ENCODE results near the gene GPRC6A. TPM values are rescaled to one million over a fixed set of nuclear protein-coding genes. Genes with fewer than 3 reads are reported as not detected.

GPRC6A gene
- total and polyA plus RNA-seq, 4 donors = not detected

Other genes with a start within 250 kb of the GPRC6A start
- under 1 TPM in 1 of 2 donors, not detected in 1; 0.50 TPM for gene RSPH4A, start 212.6 kb downstream of the GPRC6A start, total RNA-seq
- gene RSPH4A, start 212.6 kb downstream of the GPRC6A start, polyA plus RNA-seq = under 1 TPM; 0.06 to 0.10 TPM
- gene ZUP1, start 160.3 kb downstream of the GPRC6A start, total RNA-seq = 10 to 100 TPM in 1 of 2 donors, 1 to 10 TPM in 1; 6.9 to 11.0 TPM
- gene ZUP1, start 160.3 kb downstream of the GPRC6A start, polyA plus RNA-seq = 1 to 10 TPM; 2.6 to 4.8 TPM
- gene KPNA5, start 147.9 kb downstream of the GPRC6A start, total RNA-seq = 1 to 10 TPM; 3.3 to 3.6 TPM
- 1 to 10 TPM in 1 of 2 donors, under 1 TPM in 1; 0.63 to 1.3 TPM for gene KPNA5, start 147.9 kb downstream of the GPRC6A start, polyA plus RNA-seq
- gene FAM162B, start 63.4 kb downstream of the GPRC6A start, total RNA-seq = 1 to 10 TPM in 1 of 2 donors, under 1 TPM in 1; 0.56 to 1.0 TPM
- under 1 TPM; 0.56 to 0.62 TPM for gene FAM162B, start 63.4 kb downstream of the GPRC6A start, polyA plus RNA-seq
- gene RFX6, start 48.2 kb upstream of the GPRC6A start, total RNA-seq = not detected
- not detected for gene RFX6, start 48.2 kb upstream of the GPRC6A start, polyA plus RNA-seq

Measured in liver (tissue), 4 donors.